Placental epithelial cell (primary cell): ENCODE measurements around the gene ST13. TPM values are rescaled to one million over a fixed set of nuclear protein-coding genes. Genes with fewer than 3 reads are reported as not detected.
A peak's percentile ranks its signal among the peaks of the same experiment; 100 is the strongest.

Experiments used
- small RNA-seq: library from RNA; depleted of rRNA; stranded (forward); fragments of <200 nt; gene quantifications from one replicate; pipeline ENCODE3, GENCODE V24; 2012
- total RNA-seq: library from RNA; depleted of rRNA; stranded (reverse); fragments of >200 nt; gene quantifications from 2 replicates; pipeline ENCODE4 v1.2.3, GENCODE V29; 2012

The ST13 gene
- total RNA-seq: 160 and 234 TPM in 2 replicates

DNA sequence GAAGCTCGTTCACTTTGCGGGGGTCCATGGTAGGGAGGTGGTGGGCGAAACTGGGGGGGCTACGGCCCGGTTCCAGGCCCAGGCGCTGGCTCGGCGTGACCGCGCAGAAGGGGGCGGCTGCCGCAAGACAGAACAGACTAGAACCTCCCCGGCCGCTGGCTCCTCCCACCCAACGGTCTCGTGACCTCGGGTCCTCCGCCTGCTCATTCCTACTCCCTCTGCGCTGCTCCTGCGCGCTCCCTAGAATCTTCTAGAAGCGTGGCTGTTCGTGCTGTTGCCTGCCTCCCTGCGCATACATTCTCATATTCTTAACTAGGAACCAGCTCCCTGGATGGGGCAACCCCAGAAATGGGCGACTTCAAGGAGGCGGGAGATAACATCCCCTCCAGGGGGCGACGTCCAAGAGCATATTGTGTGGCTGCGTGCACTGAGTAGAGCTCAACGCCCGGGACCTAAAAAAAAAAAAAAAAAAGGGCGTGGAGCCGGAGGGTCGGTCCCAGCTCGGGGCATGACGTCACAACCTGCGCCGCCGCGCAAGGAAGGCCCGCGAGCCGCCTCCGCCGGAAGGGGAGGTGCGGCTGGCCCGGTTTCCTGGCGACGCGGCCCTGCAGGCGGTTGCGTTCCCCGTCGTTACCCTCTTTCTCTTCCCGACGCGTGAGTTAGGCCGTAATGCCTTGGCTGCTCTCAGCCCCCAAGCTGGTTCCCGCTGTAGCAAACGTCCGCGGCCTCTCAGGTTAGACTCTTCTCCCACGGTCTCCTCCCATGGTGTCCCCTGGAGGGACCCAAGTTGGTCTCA, at the start of gene ST13, which contains the start of gene XPNPEP3:
Gene ST13 (minus strand): TSS at position 127 of the 796 bp plus-strand sequence. CDS start 99 bp downstream, at position 28.
Gene XPNPEP3 (plus strand): TSS at position 636 of the 796 bp plus-strand sequence. CDS start 34 bp downstream, at position 670.

DNA sequence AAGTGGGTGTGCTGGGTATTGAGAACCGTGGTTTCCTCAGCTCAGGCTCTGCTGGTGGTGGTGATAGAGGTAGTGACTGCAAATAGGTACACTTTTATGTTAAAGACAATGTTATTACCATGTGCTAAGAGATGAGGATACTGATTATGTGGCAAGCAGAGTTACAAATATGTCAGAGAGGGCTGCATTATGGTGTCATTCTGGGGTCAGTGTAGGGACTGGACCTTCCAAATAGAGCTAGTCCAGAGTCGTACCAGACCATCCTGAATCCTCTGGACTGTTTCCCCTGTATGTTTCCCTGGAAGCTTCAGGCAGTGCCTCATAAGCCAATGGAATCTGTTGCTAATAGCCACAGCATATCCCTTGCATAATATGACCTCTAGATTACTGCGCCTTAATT, 5.6 kb upstream of the ST13 start, which contains the start of gene DNAJB7:
Gene DNAJB7 (minus strand): TSS at position 101 of the 400 bp plus-strand sequence. CDS start 119 bp downstream, outside the sequence.

DNA sequence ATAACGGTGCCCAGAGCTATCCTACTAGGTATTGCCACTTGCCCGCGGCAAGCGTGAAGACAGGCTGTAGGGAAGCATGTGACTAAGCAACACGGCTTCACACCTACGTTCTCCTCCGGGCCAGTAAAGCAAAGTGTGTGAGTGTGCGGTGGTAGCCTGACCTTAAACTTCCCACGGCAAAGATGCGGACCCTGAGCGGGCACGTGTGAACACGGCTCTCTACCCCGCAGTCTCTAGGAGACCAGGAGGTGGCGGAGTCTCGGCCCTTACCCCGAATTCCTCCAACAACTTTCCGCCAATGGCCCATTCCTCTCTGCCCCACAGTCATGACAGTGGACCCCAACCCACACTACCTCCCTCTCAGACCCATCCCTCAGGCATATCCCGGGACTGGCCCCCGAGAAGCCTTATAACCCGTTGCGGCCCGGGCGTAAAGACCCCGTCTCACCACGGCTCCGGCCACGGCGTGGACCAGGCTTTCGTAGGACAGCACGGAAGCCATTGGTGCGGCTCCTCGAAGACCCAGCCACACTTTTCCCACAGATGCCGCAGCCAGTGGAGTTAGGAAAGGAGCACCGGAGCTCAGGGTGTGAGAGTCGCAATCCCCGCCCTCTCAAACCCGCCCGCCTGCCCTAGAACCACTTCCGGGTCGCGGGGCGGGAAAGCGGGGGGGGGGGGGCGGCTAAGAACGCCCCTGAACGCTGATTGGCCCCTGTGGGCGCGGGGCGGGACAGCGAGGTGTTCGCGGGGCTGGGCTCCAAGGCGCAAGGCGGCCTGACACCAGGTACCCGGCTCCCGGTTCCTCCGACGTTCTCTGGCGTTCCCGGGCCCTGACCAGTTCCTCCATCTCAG, 37.5 kb downstream of the ST13 start, which contains the start of gene SLC25A17:
Gene SLC25A17 (minus strand): TSS at position 600 of the 852 bp plus-strand sequence. CDS start 98 bp downstream, at position 502.

Small RNAs within 50 kb of the gene (small RNA-seq; reads per million reads assigned to genes)
- gene JTBP1 (not detected), gene MIR4766 (0.89 reads per million, percentile 52 among the genes with 10 or more reads in this experiment)

Other genes starting within 250 kb of the ST13 start
- 55.0 and 139 TPM in 2 replicates for gene MRTFA, start 219.9 kb downstream of the ST13 start, total RNA-seq
- gene MCHR1, start 177.2 kb downstream of the ST13 start, total RNA-seq: 0.33 and 0.39 TPM in 2 replicates
- gene SLC25A17, start 37.3 kb downstream of the ST13 start, total RNA-seq: 13.0 and 18.9 TPM in 2 replicates
- 11.4 and 13.0 TPM in 2 replicates for gene XPNPEP3, start 509 bp upstream of the ST13 start, total RNA-seq
- gene DNAJB7, start 5.5 kb upstream of the ST13 start, total RNA-seq: not detected in 2 replicates
- 50.9 and 57.3 TPM in 2 replicates for gene RBX1, start 94.7 kb upstream of the ST13 start, total RNA-seq
- 51.1 and 106 TPM in 2 replicates for gene EP300, start 236.0 kb upstream of the ST13 start, total RNA-seq